Mesendoderm (in vitro differentiated cells): ENCODE data around the gene RASSF3.
"Not testable (repeated sequence)": the region's sequence is repeated elsewhere in the genome, so short reads cannot be mapped to it uniquely, and the experiment has no call there.

Experiments
- DNase-seq: peaks from one replicate; pipeline ENCODE4 v3.0.0; 2013
- H2AK5ac ChIP-seq: 2 replicates; pipeline ENCODE4 v1.6.1; 2013; ENCODE audit warnings: low read length, inconsistent platforms
- H2BK120ac ChIP-seq: 2 replicates; pipeline ENCODE4 v1.6.1; 2013; ENCODE audit warnings: low read depth, mild to moderate bottlenecking, low read length, moderate library complexity, mixed read lengths
- H2BK15ac ChIP-seq: replicated peaks from 2 replicates; pipeline ENCODE4 v1.6.1; 2013; ENCODE audit warnings: low read depth, mild to moderate bottlenecking, moderate library complexity
- H2BK5ac ChIP-seq: 2 replicates; pipeline ENCODE4 v1.6.1; 2013; ENCODE audit warnings: low read length, inconsistent platforms
- H3K18ac ChIP-seq: 2 replicates; pipeline ENCODE4 v1.6.1; 2013; ENCODE audit warnings: mild to moderate bottlenecking, low read length, mixed read lengths
- H3K23ac ChIP-seq: one replicate; pipeline ENCODE4 v1.6.1; 2013; ENCODE audit warnings: low read length
- H3K27ac ChIP-seq: 2 replicates; pipeline ENCODE4 v1.5.1; 2013; ENCODE audit warnings: low read depth, mild to moderate bottlenecking, inconsistent platforms, low read length, moderate library complexity
- H3K27me3 ChIP-seq: 2 replicates; pipeline ENCODE4 v1.6.1; 2013; ENCODE audit warnings: low read length, control low read depth, mild to moderate bottlenecking, inconsistent platforms; ENCODE audit not compliant: insufficient read depth, poor library complexity
- H3K36me3 ChIP-seq: 2 replicates; pipeline ENCODE4 v1.6.1; 2013; ENCODE audit warnings: low read length, inconsistent platforms; ENCODE audit not compliant: control insufficient read depth, insufficient read depth
- H3K4ac ChIP-seq: one replicate; pipeline ENCODE4 v1.6.1; 2013; ENCODE audit warnings: low read depth, mild to moderate bottlenecking, low read length, moderate library complexity
- H3K4me1 ChIP-seq: 2 replicates; pipeline ENCODE4 v1.6.1; 2013; ENCODE audit warnings: low read depth, low read length, inconsistent platforms; ENCODE audit not compliant: control insufficient read depth
- H3K4me2 ChIP-seq: 2 replicates; pipeline ENCODE4 v1.6.1; 2013; ENCODE audit warnings: low read length
- H3K4me3 ChIP-seq: 2 replicates; pipeline ENCODE4 v1.5.1; 2013; ENCODE audit warnings: mild to moderate bottlenecking, low read length
- H3K56ac ChIP-seq: one replicate; pipeline ENCODE4 v1.6.1; 2013; ENCODE audit warnings: low read length
- H3K79me1 ChIP-seq: 2 replicates; pipeline ENCODE4 v1.6.1; 2013; ENCODE audit warnings: low read length, inconsistent platforms
- H3K79me2 ChIP-seq: 2 replicates; pipeline ENCODE4 v1.6.1; 2013; ENCODE audit warnings: mild to moderate bottlenecking, low read length; ENCODE audit not compliant: control insufficient read depth, insufficient read depth
- H3K9ac ChIP-seq: 2 replicates; pipeline ENCODE4 v1.6.1; 2013; ENCODE audit warnings: low read length, inconsistent platforms
- H4K5ac ChIP-seq: one replicate; pipeline ENCODE4 v1.6.1; 2013; ENCODE audit warnings: low read length
- H4K8ac ChIP-seq: one replicate; pipeline ENCODE4 v1.6.1; 2013; ENCODE audit warnings: low read depth, mild to moderate bottlenecking, control low read depth, low read length, moderate library complexity
- WGBS: extraction: QIAGEN DNeasy Blood & Tissue Kit; methylation state at CpG from one replicate; pipeline ENCODE4 v1.1.7; 2013; ENCODE audit warnings: low lambda C conversion rate, missing lambda C conversion rate; ENCODE audit not compliant: insufficient coverage; ENCODE audit errors: extremely low coverage; 5-methylcytosine and 5-hydroxymethylcytosine counted together

The RASSF3 gene

DNA sequence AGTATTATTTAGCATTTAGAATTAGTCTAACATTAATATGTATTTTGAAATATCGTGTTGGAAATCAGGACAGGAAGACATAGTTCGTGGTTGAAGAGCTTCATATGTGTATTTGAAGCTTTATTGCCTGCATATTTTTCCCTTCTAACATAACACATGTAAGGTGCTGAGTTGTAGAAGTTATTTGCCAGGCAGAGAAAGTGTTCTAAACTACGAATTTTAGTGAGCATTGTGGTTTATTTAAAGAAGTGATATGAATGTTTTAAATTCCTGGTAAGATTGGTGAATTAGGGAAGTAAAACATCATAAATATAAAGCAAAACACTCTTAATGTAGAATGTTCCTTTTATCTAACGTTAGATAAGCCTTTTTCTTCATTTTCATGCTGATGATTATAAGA lies 2.5 kb downstream of the RASSF3 start:
- no peak for DNase-seq
- H4K8ac ChIP-seq = no peak overlapping the region
- no peak overlapping the region for H3K9ac ChIP-seq
- 100% methylated on average over 1 of the region's 4 CpGs for WGBS
- no peak overlapping the region for H3K56ac ChIP-seq
- H3K27ac ChIP-seq = no peak overlapping the region
- H2AK5ac ChIP-seq = no peak overlapping the region
- H3K79me1 ChIP-seq = peaks cover 9% of the 10 kb centered on the region
- no peak overlapping the region for H3K18ac ChIP-seq
- no peak overlapping the region for H3K4me3 ChIP-seq
- no peak overlapping the region for H3K23ac ChIP-seq
- H3K27me3 ChIP-seq = no peaks in the 10 kb centered on the region
- H4K5ac ChIP-seq = no peak overlapping the region
- no peak overlapping the region for H2BK120ac ChIP-seq
- H2BK5ac ChIP-seq = no peak overlapping the region
- H3K79me2 ChIP-seq = peaks cover 44% of the 10 kb centered on the region
- no peaks in the 10 kb centered on the region for H3K36me3 ChIP-seq
- H3K4me2 ChIP-seq = no peak overlapping the region
- H3K4me1 ChIP-seq = no peaks in the 10 kb centered on the region
- H2BK15ac ChIP-seq = no peak overlapping the region
- no peak overlapping the region for H3K4ac ChIP-seq

- not testable (repeated sequence) for H3K18ac ChIP-seq, H2BK15ac ChIP-seq, H3K79me1 ChIP-seq, H3K27me3 ChIP-seq, H3K4ac ChIP-seq, H4K5ac ChIP-seq, H2AK5ac ChIP-seq, H3K56ac ChIP-seq, H2BK120ac ChIP-seq, H3K4me2 ChIP-seq, H3K23ac ChIP-seq, H4K8ac ChIP-seq, H2BK5ac ChIP-seq, H3K9ac ChIP-seq, DNase-seq, H3K27ac ChIP-seq, H3K4me3 ChIP-seq, H3K4me1 ChIP-seq, H3K36me3 ChIP-seq
- no CpG with 5 or more reads among the region's 19 CpGs for WGBS
- H3K79me2 ChIP-seq = peaks cover 45% of the 10 kb centered on the region
Observed at GRCh38 chr12:64613775-64614398, 3.6 kb downstream of the RASSF3 start.

DNA sequence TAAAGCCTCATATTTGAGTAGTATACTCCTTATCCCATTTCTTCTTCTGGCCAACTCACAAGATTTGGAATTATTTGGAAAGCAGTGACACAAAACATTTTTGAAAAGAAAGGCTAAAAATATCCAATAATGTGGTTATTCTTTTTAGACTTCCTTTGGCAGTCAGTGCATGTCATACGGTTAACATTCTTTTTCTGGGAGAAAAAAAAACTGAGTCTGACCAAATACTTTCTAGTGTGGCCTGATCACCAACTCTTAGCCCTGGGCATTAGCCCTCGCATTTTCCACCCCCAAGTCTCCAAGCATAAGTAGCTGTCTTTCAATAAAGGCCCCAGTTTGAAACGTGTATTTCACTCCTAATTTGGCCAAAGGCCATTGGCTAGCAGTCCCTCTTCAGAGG lies 5.9 kb downstream of the RASSF3 start:
- DNase-seq = no peak
- Histone ChIP-seq H3K4me2 (no peak overlapping the region), H4K5ac (no peak overlapping the region), H2AK5ac (no peak overlapping the region), H3K27ac (no peak overlapping the region), H3K4ac (no peak overlapping the region), H3K4me1 (no peaks in the 10 kb centered on the region), H3K79me2 (peaks cover 55% of the 10 kb centered on the region), H2BK5ac (no peak overlapping the region), H3K79me1 (peaks cover 9% of the 10 kb centered on the region), H2BK15ac (no peak overlapping the region), H3K56ac (no peak overlapping the region), H3K27me3 (no peaks in the 10 kb centered on the region), H3K9ac (no peak overlapping the region), H3K36me3 (no peaks in the 10 kb centered on the region), H4K8ac (no peak overlapping the region), H3K18ac (peak overlapping the region; percentile 14), H3K4me3 (no peak overlapping the region), H2BK120ac (no peak overlapping the region), H3K23ac (no peak overlapping the region)
- no CpG with 5 or more reads among the region's 3 CpGs for WGBS

GRCh38 chr12:64618953-64619590 lies 8.8 kb downstream of the RASSF3 start:
- no peak overlapping the region for H2AK5ac ChIP-seq
- H3K79me2 ChIP-seq = peaks cover 42% of the 10 kb centered on the region
- no peak overlapping the region for H3K27ac ChIP-seq
- 100% methylated on average over 2 of the region's 3 CpGs for WGBS
- no peak overlapping the region for H3K4me3 ChIP-seq
- H3K4me2 ChIP-seq = no peak overlapping the region
- no peak for DNase-seq
- no peak overlapping the region for H3K18ac ChIP-seq
- no peak overlapping the region for H4K8ac ChIP-seq
- no peak overlapping the region for H4K5ac ChIP-seq
- H3K4ac ChIP-seq = no peak overlapping the region
- H3K27me3 ChIP-seq = no peaks in the 10 kb centered on the region
- no peak overlapping the region for H3K23ac ChIP-seq
- H3K4me1 ChIP-seq = peaks cover 2% of the 10 kb centered on the region
- H2BK15ac ChIP-seq = no peak overlapping the region
- H3K36me3 ChIP-seq = no peaks in the 10 kb centered on the region
- H2BK5ac ChIP-seq = no peak overlapping the region
- H2BK120ac ChIP-seq = no peak overlapping the region
- H3K79me1 ChIP-seq = peaks cover 7% of the 10 kb centered on the region
- H3K56ac ChIP-seq = peak overlapping the region; percentile 25
- no peak overlapping the region for H3K9ac ChIP-seq

DNA sequence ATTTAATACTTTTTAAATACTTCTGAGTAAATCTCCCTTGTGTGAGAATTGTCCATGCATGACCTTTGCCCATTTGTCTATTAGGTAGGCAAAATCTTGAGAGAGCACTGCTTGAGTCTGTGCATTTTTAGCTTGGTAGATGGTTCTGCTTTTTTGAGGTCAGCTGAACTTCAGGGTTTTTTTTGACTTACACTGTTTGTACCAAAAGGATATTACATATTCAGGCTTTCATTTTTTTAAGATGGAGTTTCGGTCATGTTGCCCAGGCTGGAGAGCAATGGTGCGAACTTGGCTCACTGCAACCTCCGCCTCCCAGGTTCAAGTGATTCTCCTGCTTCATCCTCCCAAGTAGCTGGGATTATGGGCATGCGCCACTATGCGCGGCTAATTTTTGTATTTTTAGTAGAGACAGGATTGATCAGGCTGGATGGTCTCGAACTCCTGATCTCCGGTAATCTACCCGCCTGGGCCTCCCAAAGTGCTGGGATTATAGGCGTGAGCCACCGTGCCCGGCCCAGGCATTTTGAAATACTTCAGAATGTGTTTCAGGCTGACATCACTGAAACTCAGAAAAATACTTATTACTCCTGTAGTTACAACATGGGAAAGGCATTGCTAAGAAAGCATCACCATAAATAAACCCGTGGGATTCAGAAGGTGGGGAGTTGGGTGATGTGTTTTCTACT lies 11.1 kb downstream of the RASSF3 start:
- no peak for DNase-seq

More for the DNA sequence above, 11.1 kb downstream of the RASSF3 start:
- Histone ChIP-seq H3K18ac (no peak overlapping the region), H3K9ac (no peak overlapping the region), H3K36me3 (no peaks in the 10 kb centered on the region), H3K23ac (no peak overlapping the region), H2BK5ac (no peak overlapping the region), H3K4me2 (no peak overlapping the region), H3K79me1 (peaks cover 5% of the 10 kb centered on the region), H3K79me2 (peaks cover 40% of the 10 kb centered on the region), H3K56ac (no peak overlapping the region), H2AK5ac (no peak overlapping the region), H3K27ac (no peak overlapping the region), H4K8ac (no peak overlapping the region), H4K5ac (no peak overlapping the region), H3K4me3 (no peak overlapping the region), H2BK15ac (no peak overlapping the region), H2BK120ac (no peak overlapping the region), H3K4ac (no peak overlapping the region), H3K4me1 (peaks cover 4% of the 10 kb centered on the region), H3K27me3 (no peaks in the 10 kb centered on the region)
- no CpG with 5 or more reads among the region's 13 CpGs for WGBS
